ENCODE measurements around the gene TMEM178B.

The TMEM178B gene

GRCh38 chr7:141333459-141333858 is 259.6 kb downstream of the TMEM178B start:
- POLR2A ChIA-PET: no interaction called here
- no peak for TF ChIP-seq CTCF (IDR thresholded peaks at IDR 0.05; ENCODE audit: control extremely low read depth, extremely low read depth, low read depth, missing control alignments)
- CTCF ChIA-PET: interaction anchor here (3.2 kb wide), 1 partner anchor 14 kb away, joined by 10 read pairs; no protein-coding TSS in a partner anchor
- no peak for DNase-seq (ENCODE audit: extremely low spot score)

GRCh38 chr7:141335164-141335563 is 261.3 kb downstream of the TMEM178B start:
- no peak for TF ChIP-seq CTCF (IDR thresholded peaks at IDR 0.05; ENCODE audit: control extremely low read depth, extremely low read depth, low read depth, missing control alignments)
- ChIA-PET CTCF (interaction anchor here (1.6 to 3.2 kb wide), 2 partner anchors 13 to 20 kb away, joined by 4 to 10 read pairs; no protein-coding TSS in a partner anchor), POLR2A (no interaction called here)
- no peak for DNase-seq (ENCODE audit: extremely low spot score)

GRCh38 chr7:141339603-141340002 is 265.7 kb downstream of the TMEM178B start:
- POLR2A ChIA-PET: no interaction called here
- no peak for DNase-seq (ENCODE audit: extremely low spot score)
- no peak for TF ChIP-seq CTCF (IDR thresholded peaks at IDR 0.05; ENCODE audit: control extremely low read depth, extremely low read depth, low read depth, missing control alignments)
- CTCF ChIA-PET: no interaction called here

- ChIA-PET POLR2A (no interaction called here), CTCF (no interaction called here)
- TF ChIP-seq CTCF (IDR thresholded peaks at IDR 0.05; ENCODE audit: control extremely low read depth, extremely low read depth, low read depth, missing control alignments): no peak
- DNase-seq (ENCODE audit: extremely low spot score): no peak
Observed at GRCh38 chr7:141340991-141341390, 267.1 kb downstream of the TMEM178B start.

- POLR2A ChIA-PET: no interaction called here
- CTCF ChIA-PET: no interaction called here
- no peak for TF ChIP-seq CTCF (IDR thresholded peaks at IDR 0.05; ENCODE audit: control extremely low read depth, extremely low read depth, low read depth, missing control alignments)
- no peak for DNase-seq (ENCODE audit: extremely low spot score)
Observed at GRCh38 chr7:141342621-141343408, 269.0 kb downstream of the TMEM178B start.

GRCh38 chr7:141344153-141344935 is 270.5 kb downstream of the TMEM178B start:
- CTCF ChIA-PET: interaction anchor here (0.8 to 1.3 kb wide), 2 partner anchors 10 to 23 kb away, joined by 3 to 5 read pairs; no protein-coding TSS in a partner anchor
- no peak for TF ChIP-seq CTCF (IDR thresholded peaks at IDR 0.05; ENCODE audit: control extremely low read depth, extremely low read depth, low read depth, missing control alignments)
- POLR2A ChIA-PET: no interaction called here
- DNase-seq (ENCODE audit: extremely low spot score): no peak
